GM23248 (cell line): ENCODE results near the gene DMTF1.

ENCODE experiments used
- EZH2 ChIP-seq: fragments of 200-600 bp; sonication (generic); IDR thresholded peaks from 2 replicates; pipeline ENCODE4 v1.6.1; 2018; ENCODE audit warnings: antibody characterized with exemption, mild to moderate bottlenecking; ENCODE audit not compliant: insufficient read depth, poor library complexity, severe bottlenecking
- EZH2phosphoT487 ChIP-seq: fragments of 200-600 bp; sonication (generic); IDR thresholded peaks from 2 replicates; pipeline ENCODE4 v1.6.1; 2018; ENCODE audit warnings: antibody characterized with exemption, moderate library complexity, mild to moderate bottlenecking, low read depth; ENCODE audit not compliant: insufficient read depth

DNA sequence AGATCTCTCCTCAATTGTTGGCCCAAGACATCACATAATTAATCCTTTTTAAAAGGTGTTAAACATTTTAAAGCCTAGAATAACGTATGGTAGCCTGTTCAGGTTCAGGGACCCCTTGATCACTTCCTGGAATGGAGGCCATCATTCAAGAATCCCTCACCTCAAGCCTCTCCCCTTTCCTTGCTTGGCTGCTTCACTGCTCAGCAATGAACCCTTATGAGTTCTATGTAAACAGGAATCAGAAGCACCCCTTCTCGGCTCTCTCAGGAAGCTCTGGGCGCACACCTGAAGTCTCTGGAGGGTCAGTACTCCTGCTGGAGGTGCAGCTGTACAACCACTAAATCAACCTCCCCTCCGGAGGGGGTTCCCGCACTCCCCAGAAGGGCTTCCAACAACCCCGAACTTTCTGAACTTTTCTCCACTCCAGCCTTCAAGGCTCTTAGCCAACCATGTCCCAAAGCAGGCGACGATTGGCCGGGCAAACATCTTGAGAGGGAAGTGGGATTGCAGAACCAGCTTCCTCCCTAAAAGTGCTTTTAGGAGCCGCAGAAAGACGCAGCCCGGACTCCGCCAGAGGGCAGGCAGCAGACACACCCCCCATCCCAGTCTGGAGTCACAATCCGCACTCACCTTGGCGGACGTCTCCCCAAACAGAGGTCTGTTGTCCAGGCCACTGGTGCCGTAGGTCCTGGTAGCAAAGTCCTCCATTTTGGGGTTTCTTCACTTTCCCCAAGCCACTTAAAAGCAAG is 66.7 kb downstream of the DMTF1 start:
- TF ChIP-seq EZH2phosphoT487 (no peak), EZH2 (no peak)
